GM23338 (cell line): ENCODE results near the gene RAET1G. TPM values are rescaled to one million over a fixed set of nuclear protein-coding genes. Genes with fewer than 3 reads are reported as not detected.

Experiments
- ATAC-seq: fragments of 200-7000 bp; cut with Tn5 transposase; 3 replicates; pipeline ENCODE4 v1.9.1; 2020
- DNase-seq: peaks from one replicate; pipeline ENCODE4 v3.0.0-alpha.2; 2015; ENCODE audit warnings: low spot score
- H2AFZ ChIP-seq: fragments of 200-600 bp; sonication (generic); 2 replicates; pipeline ENCODE4 v1.8.0; 2016; ENCODE audit warnings: antibody characterized with exemption, mild to moderate bottlenecking, moderate library complexity
- H3F3A ChIP-seq: fragments of 200-600 bp; sonication (generic); replicated peaks from 2 replicates; pipeline ENCODE4 v1.8.0; 2017; ENCODE audit warnings: antibody characterized with exemption, mixed run types, low read depth
- H3K27ac ChIP-seq: fragments of 200-600 bp; sonication (generic); 2 replicates; pipeline ENCODE4 v1.6.1; 2016; ENCODE audit warnings: low read depth
- H3K27me3 ChIP-seq: fragments of 200-600 bp; sonication (generic); 2 replicates; pipeline ENCODE4 v1.8.0; 2016; ENCODE audit warnings: mild to moderate bottlenecking, mixed run types, moderate library complexity; ENCODE audit not compliant: insufficient read depth
- H3K36me3 ChIP-seq: fragments of 200-600 bp; sonication (generic); 2 replicates; pipeline ENCODE4 v1.8.0; 2016; ENCODE audit warnings: mild to moderate bottlenecking; ENCODE audit not compliant: insufficient read depth
- H3K4me1 ChIP-seq: fragments of 200-600 bp; sonication (generic); 2 replicates; pipeline ENCODE4 v1.8.0; 2016; ENCODE audit warnings: mild to moderate bottlenecking, moderate library complexity; ENCODE audit not compliant: insufficient read depth
- H3K4me2 ChIP-seq: fragments of 200-600 bp; sonication (generic); 2 replicates; pipeline ENCODE4 v1.7.1; 2017; ENCODE audit warnings: mixed run types
- H3K4me3 ChIP-seq: fragments of 200-600 bp; sonication (generic); 2 replicates; pipeline ENCODE4 v1.6.1; 2016; ENCODE audit warnings: mixed run types
- H3K79me2 ChIP-seq: fragments of 200-600 bp; sonication (generic); replicated peaks from 2 replicates; pipeline ENCODE4 v1.8.0; 2017; ENCODE audit warnings: mild to moderate bottlenecking; ENCODE audit not compliant: insufficient read depth
- H3K9me2 ChIP-seq: fragments of 200-600 bp; sonication (generic); 2 replicates; pipeline ENCODE4 v1.8.0; 2017; ENCODE audit not compliant: insufficient read depth
- H4K20me1 ChIP-seq: fragments of 200-600 bp; sonication (generic); replicated peaks from 2 replicates; pipeline ENCODE4 v1.8.0; 2017; ENCODE audit warnings: mild to moderate bottlenecking; ENCODE audit not compliant: insufficient read depth
- H3K27ac Mint-ChIP-seq: 2 replicates; pipeline ENCODE4 v1.8.0; 2020; ENCODE audit warnings: inconsistent platforms, mild to moderate bottlenecking, moderate library complexity, mixed read lengths
- H3K27me3 Mint-ChIP-seq: 3 replicates; pipeline ENCODE4 v1.8.0; 2022; ENCODE audit warnings: low read depth, mild to moderate bottlenecking, moderate library complexity, mixed read lengths, inconsistent platforms; ENCODE audit not compliant: insufficient read depth, poor library complexity
- H3K36me3 Mint-ChIP-seq: 3 replicates; pipeline ENCODE4 v1.8.0; 2021; ENCODE audit warnings: low read depth, mild to moderate bottlenecking, inconsistent platforms, moderate library complexity, mixed read lengths
- H3K4me1 Mint-ChIP-seq: 3 replicates; pipeline ENCODE4 v1.8.0; 2020; ENCODE audit warnings: mild to moderate bottlenecking, inconsistent platforms, mixed read lengths
- H3K4me3 Mint-ChIP-seq: 3 replicates; pipeline ENCODE4 v1.8.0; 2021; ENCODE audit warnings: moderate library complexity, mild to moderate bottlenecking, inconsistent platforms, mixed read lengths
- H3K9me3 Mint-ChIP-seq: 3 replicates; pipeline ENCODE4 v1.8.0; 2020; ENCODE audit warnings: moderate library complexity, mild to moderate bottlenecking, inconsistent platforms, mixed read lengths
- CREB1 ChIP-seq: fragments of 250-450 bp; sonication (Bioruptor Pico); IDR thresholded peaks from 2 replicates; pipeline ENCODE4 v1.5.0; 2020; ENCODE audit warnings: low read depth, mild to moderate bottlenecking, moderate library complexity
- CTCF ChIP-seq, 2 experiments: fragments of 200-600 bp in 1 of 2; sonication (generic) in 1 of 2; conservative IDR thresholded peaks; 2 replicates each; pipeline versions ENCODE4 v1.5.1 to v1.6.1; 2016 to 2017; ENCODE audit warnings: antibody characterized with exemption in 2 of 2, low read depth in 2 of 2, mild to moderate bottlenecking in 2 of 2, moderate library complexity in 1 of 2
- JUNB ChIP-seq: IDR thresholded peaks from one replicate; pipeline ENCODE4 v1.6.1; 2016; ENCODE audit warnings: antibody characterized with exemption; ENCODE audit not compliant: unreplicated experiment
- NANOG ChIP-seq: IDR thresholded peaks from 2 replicates; pipeline ENCODE4 v1.6.1; 2016; ENCODE audit warnings: antibody characterized with exemption, borderline replicate concordance
- POLR2AphosphoS5 ChIP-seq: IDR thresholded peaks from 2 replicates; pipeline ENCODE4 v1.6.1; 2016; ENCODE audit warnings: antibody characterized with exemption, low read depth
- REST ChIP-seq: IDR thresholded peaks from one replicate; pipeline ENCODE4 v1.6.1; 2018; ENCODE audit warnings: antibody characterized with exemption; ENCODE audit not compliant: unreplicated experiment
- ZNF331 ChIP-seq: fragments of 250-450 bp; sonication (Bioruptor Pico); IDR thresholded peaks from 2 replicates; pipeline ENCODE4 v1.5.0; 2020; ENCODE audit warnings: low read depth, mild to moderate bottlenecking, moderate library complexity
- polyA plus RNA-seq: library from polyadenylated mRNA; unstranded; fragments of >200 nt; fragmentation: Nextera tagmentation; extraction: Ambion mirVana; gene quantifications from 2 replicates; pipeline ENCODE4 v1.2.1, GENCODE V29; 2016
- total RNA-seq: library from RNA; depleted of rRNA; stranded (reverse); fragments of >200 nt; shearing (Covaris generic); gene quantifications from 2 replicates; pipeline ENCODE4 v1.2.3, GENCODE V29; 2014

RAET1G gene
- total and polyA plus RNA-seq, 2 experiments from 2014 or later = not detected

GRCh38 chr6:149915970-149916865 lies 6.7 kb downstream of the RAET1G start (continued):
- TF ChIP-seq NANOG (no peak), ZNF331 (CRISPR knock-in tag) (no peak), REST (no peak), CTCF (conservative IDR thresholded peaks at IDR 0.05; ENCODE audit: low read depth in 2 of 2) (no peak)

- peaks cover 6% of the 10 kb centered on the region; the same call in 1 of the 3 replicates for H3K36me3 Mint-ChIP-seq
- Histone ChIP-seq H3K4me2 (no peak overlapping the region), H3K79me2 (no peaks in the 10 kb centered on the region), H3F3A (no peaks in the 10 kb centered on the region), H3K27me3 (peaks cover under 1% of the 10 kb centered on the region; the same call in 1 of the 2 replicates), H3K9me2 (no peaks in the 10 kb centered on the region), H3K27ac (no peak overlapping the region), H3K4me1 (no peaks in the 10 kb centered on the region), H3K4me3 (no peak overlapping the region), H2AFZ (no peak overlapping the region), H3K36me3 (no peaks in the 10 kb centered on the region), H4K20me1 (no peaks in the 10 kb centered on the region)
- H3K27me3 Mint-ChIP-seq = peaks cover 12% of the 10 kb centered on the region
- no peaks in the 10 kb centered on the region for H3K4me1 Mint-ChIP-seq
- H3K4me3 Mint-ChIP-seq = no peak overlapping the region
- H3K9me3 Mint-ChIP-seq = peaks cover 27% of the 10 kb centered on the region
- DNase-seq = no peak
- no peak for ATAC-seq
- H3K27ac Mint-ChIP-seq = no peak overlapping the region
- TF ChIP-seq POLR2AphosphoS5 (no peak), CREB1 (CRISPR knock-in tag) (no peak), JUNB (no peak)
Observed at GRCh38 chr6:149913540-149914240, 9.2 kb downstream of the RAET1G start.
